Trophoblast cell (in vitro differentiated cells and primary cell): Measurements from ENCODE around the gene CAV2.
"Not testable (repeated sequence)": the region's sequence is repeated elsewhere in the genome, so short reads cannot be mapped to it uniquely, and the experiment has no call there.

Experiments used
- DNase-seq, 2 donors: peaks; one replicate each; pipeline ENCODE4 v3.0.0-alpha.2; 2016
- H2AFZ ChIP-seq: 2 replicates; pipeline ENCODE4 v1.6.1; 2013; ENCODE audit warnings: low read length, moderate library complexity, mild to moderate bottlenecking; ENCODE audit not compliant: insufficient read depth, poor library complexity
- H2AK5ac ChIP-seq: 2 replicates; pipeline ENCODE4 v1.6.1; 2013; ENCODE audit warnings: mild to moderate bottlenecking, low read length
- H2BK120ac ChIP-seq: 2 replicates; pipeline ENCODE4 v1.6.1; 2013; ENCODE audit warnings: low read length, mild to moderate bottlenecking, moderate library complexity; ENCODE audit not compliant: insufficient read depth, poor library complexity
- H2BK12ac ChIP-seq: 2 replicates; pipeline ENCODE4 v1.6.1; 2013; ENCODE audit warnings: mild to moderate bottlenecking, low read length, moderate library complexity
- H2BK5ac ChIP-seq: 2 replicates; pipeline ENCODE4 v1.6.1; 2013; ENCODE audit warnings: low read length, low read depth, moderate library complexity, mild to moderate bottlenecking; ENCODE audit not compliant: poor library complexity
- H3K14ac ChIP-seq: 2 replicates; pipeline ENCODE4 v1.6.1; 2013; ENCODE audit warnings: mild to moderate bottlenecking, low read length
- H3K18ac ChIP-seq: 2 replicates; pipeline ENCODE4 v1.6.1; 2013; ENCODE audit warnings: mild to moderate bottlenecking, low read length
- H3K23ac ChIP-seq: 2 replicates; pipeline ENCODE4 v1.6.1; 2013; ENCODE audit warnings: low read length
- H3K27ac ChIP-seq: 2 replicates; pipeline ENCODE4 v1.5.1; 2013; ENCODE audit warnings: low read depth, mild to moderate bottlenecking, inconsistent platforms, low read length, moderate library complexity
- H3K27me3 ChIP-seq: 2 replicates; pipeline ENCODE4 v1.6.1; 2013; ENCODE audit warnings: inconsistent platforms, mild to moderate bottlenecking, low read length, moderate library complexity; ENCODE audit not compliant: insufficient read depth
- H3K36me3 ChIP-seq, 2 experiments: 1 replicate in 1 of 2; 2 replicates in 1 of 2; pipeline ENCODE4 v1.6.1; 2013; ENCODE audit warnings: low read length in 2 of 2, mild to moderate bottlenecking in 2 of 2, moderate library complexity in 1 of 2; ENCODE audit not compliant: insufficient read depth in 2 of 2, control insufficient read depth in 1 of 2
- H3K4ac ChIP-seq: 2 replicates; pipeline ENCODE4 v1.6.1; 2013; ENCODE audit warnings: low read depth, mild to moderate bottlenecking, low read length, moderate library complexity
- H3K4me1 ChIP-seq, 2 experiments: 1 replicate in 1 of 2; 2 replicates in 1 of 2; pipeline ENCODE4 v1.6.1; 2013; ENCODE audit warnings: low read length in 2 of 2, mild to moderate bottlenecking in 2 of 2, moderate library complexity in 1 of 2; ENCODE audit not compliant: insufficient read depth in 2 of 2, control insufficient read depth in 1 of 2
- H3K4me2 ChIP-seq: 2 replicates; pipeline ENCODE4 v1.6.1; 2013; ENCODE audit warnings: inconsistent platforms, mild to moderate bottlenecking, low read length, moderate library complexity
- H3K4me3 ChIP-seq: 2 replicates; pipeline ENCODE4 v1.5.1; 2013; ENCODE audit warnings: mild to moderate bottlenecking, low read depth, low read length, inconsistent platforms
- H3K79me1 ChIP-seq: one replicate; pipeline ENCODE4 v1.6.1; 2013; ENCODE audit warnings: low read length
- H3K79me2 ChIP-seq: 2 replicates; pipeline ENCODE4 v1.6.1; 2013; ENCODE audit warnings: low read length, mild to moderate bottlenecking; ENCODE audit not compliant: control insufficient read depth, insufficient read depth, poor library complexity
- H3K9ac ChIP-seq: 2 replicates; pipeline ENCODE4 v1.6.1; 2013; ENCODE audit warnings: mild to moderate bottlenecking, low read length
- H3K9me3 ChIP-seq: 2 replicates; pipeline ENCODE4 v1.6.1; 2013; ENCODE audit warnings: low read depth, mild to moderate bottlenecking, control low read depth, inconsistent platforms, low read length; ENCODE audit not compliant: insufficient read depth
- H4K12ac ChIP-seq: 2 replicates; pipeline ENCODE4 v1.6.1; 2013; ENCODE audit warnings: low read depth, mild to moderate bottlenecking, low read length, moderate library complexity
- H4K8ac ChIP-seq: 2 replicates; pipeline ENCODE4 v1.6.1; 2013; ENCODE audit warnings: low read depth, mild to moderate bottlenecking, low read length, moderate library complexity
- H4K91ac ChIP-seq: one replicate; pipeline ENCODE4 v1.6.1; 2013; ENCODE audit warnings: low read depth, mild to moderate bottlenecking, low read length, moderate library complexity
- WGBS: extraction: QIAGEN DNeasy Blood & Tissue Kit; methylation state at CpG from one replicate; pipeline ENCODE4 v1.1.7; 2013; ENCODE audit warnings: missing lambda C conversion rate; ENCODE audit not compliant: insufficient read length, insufficient coverage; ENCODE audit errors: extremely low coverage; 5-methylcytosine and 5-hydroxymethylcytosine counted together

CAV2 gene

DNA sequence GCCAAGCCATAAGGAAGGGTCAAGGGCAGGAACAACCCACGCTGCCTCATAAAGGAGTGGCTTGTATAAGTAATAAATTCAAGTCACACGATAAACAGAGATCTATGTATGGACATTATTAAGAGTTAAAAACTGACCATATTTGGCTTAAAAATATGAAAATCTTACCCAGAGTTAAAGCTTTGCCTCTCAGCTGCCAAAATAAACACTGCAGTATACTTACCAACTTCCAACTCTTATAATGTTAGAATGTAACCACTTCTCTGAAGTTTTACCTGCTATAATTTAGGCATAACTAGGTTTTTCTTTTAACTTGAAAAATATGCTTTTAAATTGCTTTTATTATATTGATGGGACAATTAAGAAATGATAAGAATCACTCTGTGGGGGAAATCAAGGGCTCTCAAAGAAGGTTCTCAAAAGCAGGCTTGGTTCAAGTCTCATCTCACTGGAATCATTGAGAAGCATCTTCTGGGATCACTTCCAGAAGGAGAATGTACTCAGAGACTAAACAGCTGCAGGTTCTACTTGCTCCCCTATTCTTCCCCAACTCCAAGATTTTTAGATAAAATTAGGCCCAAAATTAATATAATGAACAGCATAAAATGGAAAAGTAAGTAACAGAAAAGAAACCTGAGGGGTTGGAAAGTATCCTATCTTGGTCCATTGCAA lies 16.1 kb upstream of the CAV2 start:
- H3K23ac ChIP-seq, result no peak overlapping the region
- H4K91ac ChIP-seq, result no peak overlapping the region
- no peaks in the 10 kb centered on the region for H3K79me2 ChIP-seq
- H3K4me1 ChIP-seq, result no peaks in the 10 kb centered on the region
- no peaks in the 10 kb centered on the region for H3K27me3 ChIP-seq
- H3K36me3 ChIP-seq, result no peaks in the 10 kb centered on the region
- H2BK12ac ChIP-seq, result no peak overlapping the region
- no peak overlapping the region for H3K4me3 ChIP-seq
- H3K9me3 ChIP-seq, result no peaks in the 10 kb centered on the region
- no peak overlapping the region for H2BK5ac ChIP-seq
- no peak overlapping the region for H3K14ac ChIP-seq
- no peak overlapping the region for H3K9ac ChIP-seq
- WGBS, result no CpG with 5 or more reads among the region's 2 CpGs
- H2BK120ac ChIP-seq, result no peak overlapping the region
- DNase-seq, result no peak
- no peak overlapping the region for H3K4ac ChIP-seq
- H2AK5ac ChIP-seq, result no peak overlapping the region
- H3K79me1 ChIP-seq, result no peaks in the 10 kb centered on the region
- H3K18ac ChIP-seq, result no peak overlapping the region
- no peak overlapping the region for H4K12ac ChIP-seq
- no peak overlapping the region for H3K4me2 ChIP-seq
- H2AFZ ChIP-seq, result no peak overlapping the region
- H4K8ac ChIP-seq, result no peak overlapping the region
- no peak overlapping the region for H3K27ac ChIP-seq

DNA sequence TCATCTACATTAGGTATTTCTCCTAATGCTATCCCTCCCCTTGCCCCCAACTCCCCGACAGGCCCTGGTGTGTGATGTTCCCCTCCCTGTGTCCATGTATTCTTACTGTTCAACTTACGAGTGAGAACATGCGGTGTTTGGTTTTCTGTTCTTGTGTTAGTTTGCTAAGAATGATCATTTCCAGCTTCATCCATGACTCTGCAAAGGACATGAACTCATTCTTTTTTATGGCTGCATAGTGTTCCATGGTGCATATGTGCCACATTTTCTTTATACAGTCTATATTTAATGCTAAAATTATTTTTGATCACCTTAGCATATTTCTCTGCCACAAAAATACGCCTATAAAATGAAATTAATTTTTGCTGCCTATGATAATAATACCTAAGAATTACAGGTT lies 15.1 kb upstream of the CAV2 start:
- H3K27ac ChIP-seq, H3K4me1 ChIP-seq, H2BK120ac ChIP-seq, H3K36me3 ChIP-seq, H3K79me2 ChIP-seq, DNase-seq, H3K79me1 ChIP-seq, H3K4ac ChIP-seq, H3K18ac ChIP-seq, H4K8ac ChIP-seq, H3K4me3 ChIP-seq, H3K9me3 ChIP-seq, H3K9ac ChIP-seq, H3K23ac ChIP-seq, H3K4me2 ChIP-seq, H3K14ac ChIP-seq, H2BK12ac ChIP-seq, H2AFZ ChIP-seq, H3K27me3 ChIP-seq, H2BK5ac ChIP-seq, H2AK5ac ChIP-seq, H4K12ac ChIP-seq, H4K91ac ChIP-seq: not testable (repeated sequence)
- WGBS, result no CpG with 5 or more reads among the region's 4 CpGs

DNA sequence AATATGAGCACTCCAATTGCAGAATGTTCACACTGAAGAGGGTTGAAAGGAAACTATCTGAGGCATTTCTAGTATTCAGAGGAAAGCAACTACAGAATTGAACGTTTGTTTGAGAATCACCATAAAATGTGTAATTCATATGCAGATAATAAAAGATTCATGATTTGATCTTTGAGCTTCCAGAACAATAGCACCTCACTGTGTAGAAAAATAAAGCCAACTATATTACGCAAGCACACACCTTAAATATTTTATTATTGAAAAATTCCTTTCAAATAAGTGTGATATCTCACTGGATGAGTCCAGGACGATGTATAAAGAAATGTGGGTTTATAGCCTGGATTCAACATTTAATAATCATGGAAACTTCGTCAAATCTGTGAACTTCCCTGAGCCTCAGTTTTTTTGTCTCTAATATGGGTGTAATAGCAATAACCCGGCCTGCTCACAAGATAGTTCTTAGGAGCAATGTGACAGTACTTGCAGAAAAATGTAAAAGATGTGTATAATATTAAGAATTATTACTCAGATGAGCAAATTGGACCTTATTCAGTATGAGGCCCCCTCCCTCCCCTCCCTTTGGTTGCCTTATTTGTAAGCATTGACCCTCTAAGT lies 11.5 kb upstream of the CAV2 start:
- no peak overlapping the region for H4K91ac ChIP-seq
- H3K4me3 ChIP-seq, result no peak overlapping the region
- no peaks in the 10 kb centered on the region for H3K36me3 ChIP-seq
- H3K27ac ChIP-seq, result no peak overlapping the region
- no peak overlapping the region for H2BK120ac ChIP-seq
- no peak overlapping the region for H2BK12ac ChIP-seq
- no peaks in the 10 kb centered on the region for H3K79me2 ChIP-seq
- no peak for DNase-seq
- no peak overlapping the region for H3K23ac ChIP-seq
- no peak overlapping the region for H3K14ac ChIP-seq
- no CpG with 5 or more reads among the region's 5 CpGs for WGBS
- no peak overlapping the region for H3K18ac ChIP-seq
- H3K4me1 ChIP-seq, result no peaks in the 10 kb centered on the region
- no peaks in the 10 kb centered on the region for H3K27me3 ChIP-seq
- H3K9ac ChIP-seq, result no peak overlapping the region
- H2AFZ ChIP-seq, result no peak overlapping the region
- no peak overlapping the region for H4K12ac ChIP-seq
- H2BK5ac ChIP-seq, result no peak overlapping the region
- no peaks in the 10 kb centered on the region for H3K9me3 ChIP-seq
- no peak overlapping the region for H3K4ac ChIP-seq
- no peak overlapping the region for H2AK5ac ChIP-seq
- H4K8ac ChIP-seq, result no peak overlapping the region
- no peak overlapping the region for H3K4me2 ChIP-seq
- H3K79me1 ChIP-seq, result no peaks in the 10 kb centered on the region

DNA sequence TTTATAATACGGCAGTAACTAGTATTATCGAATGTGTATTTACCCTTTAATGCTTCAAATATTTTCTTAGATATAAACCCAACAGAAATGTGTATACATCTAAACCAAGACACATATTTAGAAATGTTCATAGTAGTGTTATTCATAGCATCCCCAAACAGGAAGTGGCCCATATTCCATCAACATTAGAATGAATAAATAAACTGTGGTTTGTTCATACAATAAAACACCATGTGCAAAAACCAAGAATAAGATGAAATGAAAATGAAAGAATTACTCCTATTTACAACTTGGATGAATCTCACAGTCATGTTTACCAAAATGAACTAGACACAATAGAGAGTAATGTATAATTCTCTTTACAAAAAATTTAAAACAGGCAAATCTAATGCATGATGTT lies 9.2 kb upstream of the CAV2 start:
- no peaks in the 10 kb centered on the region for H3K79me1 ChIP-seq
- no peak overlapping the region for H4K8ac ChIP-seq
- WGBS, result no CpG with 5 or more reads among the region's 2 CpGs
- H3K23ac ChIP-seq, result no peak overlapping the region
- no peak overlapping the region for H3K18ac ChIP-seq
- no peaks in the 10 kb centered on the region for H3K79me2 ChIP-seq
- H2BK5ac ChIP-seq, result no peak overlapping the region
- H4K91ac ChIP-seq, result no peak overlapping the region
- no peaks in the 10 kb centered on the region for H3K36me3 ChIP-seq
- no peak for DNase-seq
- no peak overlapping the region for H2BK120ac ChIP-seq
- H3K9ac ChIP-seq, result no peak overlapping the region
- no peak overlapping the region for H3K27ac ChIP-seq
- H3K14ac ChIP-seq, result no peak overlapping the region
- no peak overlapping the region for H2AFZ ChIP-seq
- H2BK12ac ChIP-seq, result no peak overlapping the region
- no peak overlapping the region for H3K4me3 ChIP-seq
- H3K27me3 ChIP-seq, result no peaks in the 10 kb centered on the region
- no peak overlapping the region for H4K12ac ChIP-seq
- no peak overlapping the region for H3K4ac ChIP-seq
- no peaks in the 10 kb centered on the region for H3K4me1 ChIP-seq
- H2AK5ac ChIP-seq, result no peak overlapping the region
- H3K9me3 ChIP-seq, result no peaks in the 10 kb centered on the region
- H3K4me2 ChIP-seq, result no peak overlapping the region
